CD14-positive monocyte (primary cell): ENCODE measurements around the gene STK32B. TPM values are rescaled to one million over a fixed set of nuclear protein-coding genes. Genes with fewer than 3 reads are reported as not detected.
A peak's percentile ranks its signal among the peaks of the same experiment; 100 is the strongest.

Experiments used
- DNase-seq, 3 donors: peaks; one replicate each; pipeline ENCODE4 v3.0.0-alpha.2; 2011 to 2022
- H2AFZ ChIP-seq: 2 replicates; pipeline ENCODE4 v1.6.0; 2012; ENCODE audit warnings: mild to moderate bottlenecking, low read depth, low read length, inconsistent platforms; ENCODE audit not compliant: insufficient read depth, poor library complexity, severe bottlenecking
- H3K27ac ChIP-seq, 2 donors: 1 replicate in 1 of 2; 2 replicates in 1 of 2; pipeline ENCODE4 v1.5.1; 2012 to 2013; ENCODE audit warnings: low read length in 2 of 2, control low read depth in 1 of 2, inconsistent platforms in 1 of 2, low read depth in 1 of 2, mild to moderate bottlenecking in 1 of 2
- H3K27me3 ChIP-seq, 2 donors: one replicate each; pipeline versions ENCODE4 v1.6.0 to v1.6.1; 2011 to 2013; ENCODE audit warnings: low read length in 2 of 2; ENCODE audit not compliant: control insufficient read depth in 2 of 2, insufficient read depth in 2 of 2
- H3K36me3 ChIP-seq, 2 donors: replicated peaks in 1 of 2; 1 replicate in 1 of 2; 2 replicates in 1 of 2; pipeline versions ENCODE4 v1.5.1 to v1.6.1; 2012 to 2013; ENCODE audit warnings: low read length in 2 of 2, control low read depth in 1 of 2, inconsistent platforms in 1 of 2, mild to moderate bottlenecking in 1 of 2; ENCODE audit not compliant: insufficient read depth in 2 of 2, control insufficient read depth in 1 of 2
- H3K4me1 ChIP-seq, 2 donors: 1 replicate in 1 of 2; 2 replicates in 1 of 2; pipeline versions ENCODE4 v1.5.1 to v1.6.1; 2012 to 2013; ENCODE audit warnings: low read length in 2 of 2, control low read depth in 1 of 2, inconsistent platforms in 1 of 2, mild to moderate bottlenecking in 1 of 2, moderate library complexity in 1 of 2; ENCODE audit not compliant: insufficient read depth in 2 of 2, control insufficient read depth in 1 of 2
- H3K4me2 ChIP-seq: replicated peaks from 2 replicates; pipeline ENCODE3; 2012; ENCODE audit warnings: low read length, moderate library complexity, mild to moderate bottlenecking; ENCODE audit not compliant: poor library complexity, severe bottlenecking; ENCODE audit errors: extremely low read depth
- H3K4me3 ChIP-seq, 3 experiments: fragments of 200-600 bp in 1 of 3; sonication (generic) in 1 of 3; replicated peaks in 1 of 3; 1 replicate in 2 of 3; 2 replicates in 1 of 3; pipeline ENCODE4 v1.5.1; 2011 to 2013; ENCODE audit warnings: low read length in 3 of 3, mild to moderate bottlenecking in 3 of 3, control low read depth in 2 of 3, low read depth in 2 of 3, inconsistent platforms in 1 of 3, moderate library complexity in 1 of 3
- H3K79me2 ChIP-seq: 2 replicates; pipeline ENCODE4 v1.6.0; 2012; ENCODE audit warnings: mild to moderate bottlenecking, control low read depth, inconsistent platforms, low read length, moderate library complexity; ENCODE audit not compliant: insufficient read depth
- H3K9ac ChIP-seq: 2 replicates; pipeline ENCODE4 v1.6.0; 2017; ENCODE audit warnings: low read length, mild to moderate bottlenecking; ENCODE audit not compliant: insufficient read depth, poor library complexity, severe bottlenecking
- H3K9me3 ChIP-seq, 2 donors: replicated peaks in 1 of 2; 1 replicate in 1 of 2; 2 replicates in 1 of 2; pipeline versions ENCODE4 v1.5.1 to v1.6.1; 2012 to 2013; ENCODE audit warnings: low read length in 2 of 2, control low read depth in 1 of 2; ENCODE audit not compliant: control insufficient read depth in 1 of 2, insufficient read depth in 1 of 2
- H4K20me1 ChIP-seq: 2 replicates; pipeline ENCODE4 v1.6.0; 2012; ENCODE audit warnings: mild to moderate bottlenecking, low read length, control low read depth, moderate library complexity; ENCODE audit not compliant: insufficient read depth
- H3K27ac Mint-ChIP-seq, 7 donors: one replicate each; pipeline ENCODE4 v1.8.0; 2020; ENCODE audit warnings: mild to moderate bottlenecking in 7 of 7, mixed read lengths in 7 of 7, moderate library complexity in 6 of 7, inconsistent platforms in 2 of 7
- H3K27me3 Mint-ChIP-seq, 3 donors: one replicate each; pipeline ENCODE4 v1.8.0; 2021 to 2022; ENCODE audit warnings: low read depth in 3 of 3, mild to moderate bottlenecking in 3 of 3, mixed read lengths in 3 of 3, moderate library complexity in 3 of 3, inconsistent platforms in 1 of 3
- H3K36me3 Mint-ChIP-seq, 2 donors: one replicate each; pipeline ENCODE4 v1.8.0; 2020; ENCODE audit warnings: mixed read lengths in 2 of 2, inconsistent platforms in 1 of 2, mild to moderate bottlenecking in 1 of 2
- H3K4me1 Mint-ChIP-seq: one replicate; pipeline ENCODE4 v1.8.0; 2020; ENCODE audit warnings: mild to moderate bottlenecking, mixed read lengths
- H3K4me3 Mint-ChIP-seq, 2 donors: one replicate each; pipeline ENCODE4 v1.8.0; 2020; ENCODE audit warnings: mild to moderate bottlenecking in 2 of 2, mixed read lengths in 2 of 2, moderate library complexity in 1 of 2
- H3K9me3 Mint-ChIP-seq, 7 donors: one replicate each; pipeline ENCODE4 v1.8.0; 2020 to 2022; ENCODE audit warnings: mixed read lengths in 7 of 7, mild to moderate bottlenecking in 6 of 7, moderate library complexity in 6 of 7, inconsistent platforms in 2 of 7
- WGBS: methylation state at CpG from one replicate; pipeline ENCODE4 v1.1.5; 2013; ENCODE audit warnings: missing lambda C conversion rate; ENCODE audit not compliant: insufficient coverage; 5-methylcytosine and 5-hydroxymethylcytosine counted together
- intact Hi-C, 2 donors: fragments of 100-400 bp; cut with micrococcal nuclease; formaldehyde crosslinking; loops; one replicate each; pipeline versions ENCODE4 v1.15.0 to v1.15.1; 2023
- polyA plus RNA-seq, 3 donors: library from polyadenylated mRNA; depleted of rRNA in 1 of 3; unstranded in 2 of 3; stranded (reverse) in 1 of 3; fragments of 300-500 nt in 2 of 3; fragments of >200 nt in 1 of 3; fragmentation: Illumina TruSeq in 2 of 3; gene quantifications; 1 replicate in 2 of 3; 2 replicates in 1 of 3; pipeline ENCODE4 v1.2.3, GENCODE V29; 2012 to 2021
- TF ChIP-seq, protein P1 (sequence below): fragments of 200-600 bp; IDR thresholded peaks from one replicate; pipeline ENCODE4 v1.8.0; 2022; ENCODE audit warnings: antibody characterized with exemption, mild to moderate bottlenecking

STK32B gene
- polyA plus RNA-seq, 3 donors: 0.61 to 1.7 (median 0.75) TPM

DNA sequence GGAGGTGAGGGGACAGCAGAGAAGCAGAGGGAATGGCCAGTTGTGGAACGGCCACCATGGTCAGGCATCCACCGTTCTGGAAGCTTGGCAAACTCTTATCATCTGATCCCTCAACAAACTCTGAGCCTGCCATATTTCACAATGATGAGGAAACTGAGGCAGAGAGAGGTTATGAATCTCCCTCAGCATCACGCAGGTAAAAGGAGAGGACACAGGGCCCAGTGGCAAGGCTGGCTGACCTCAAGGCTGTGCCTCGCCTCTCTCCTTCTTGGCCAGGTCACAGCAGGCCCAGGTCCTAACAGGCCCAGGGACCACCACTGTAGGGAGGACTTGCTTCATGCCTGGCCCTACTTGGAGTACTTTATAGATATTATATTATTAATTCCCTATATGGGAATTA lies 414.2 kb downstream of the STK32B start:
- no peaks in the 10 kb centered on the region for H3K4me1 ChIP-seq
- no peak for DNase-seq
- H3K9me3 Mint-ChIP-seq: no peaks in the 10 kb centered on the region
- no peak overlapping the region for H2AFZ ChIP-seq
- no peaks in the 10 kb centered on the region for H3K27me3 Mint-ChIP-seq
- no peaks in the 10 kb centered on the region for H3K9me3 ChIP-seq
- H3K27me3 ChIP-seq: no peaks in the 10 kb centered on the region
- peaks cover 2 to 9% of the 10 kb centered on the region in 2 donors for H3K36me3 Mint-ChIP-seq
- no peaks in the 10 kb centered on the region for H4K20me1 ChIP-seq
- H3K27ac ChIP-seq: no peak overlapping the region
- no peaks in the 10 kb centered on the region for H3K79me2 ChIP-seq
- no peak overlapping the region for H3K4me2 ChIP-seq
- H3K36me3 ChIP-seq: no peaks in the 10 kb centered on the region
- peak overlapping the region in 1 of 7 donors; percentile 35 for H3K27ac Mint-ChIP-seq
- H3K4me1 Mint-ChIP-seq: no peaks in the 10 kb centered on the region
- no peak overlapping the region for H3K4me3 Mint-ChIP-seq
- WGBS: 80% methylated on average over 1 of the region's 4 CpGs
- intact Hi-C loops: no loop called here
- TF ChIP-seq, protein P1, sequence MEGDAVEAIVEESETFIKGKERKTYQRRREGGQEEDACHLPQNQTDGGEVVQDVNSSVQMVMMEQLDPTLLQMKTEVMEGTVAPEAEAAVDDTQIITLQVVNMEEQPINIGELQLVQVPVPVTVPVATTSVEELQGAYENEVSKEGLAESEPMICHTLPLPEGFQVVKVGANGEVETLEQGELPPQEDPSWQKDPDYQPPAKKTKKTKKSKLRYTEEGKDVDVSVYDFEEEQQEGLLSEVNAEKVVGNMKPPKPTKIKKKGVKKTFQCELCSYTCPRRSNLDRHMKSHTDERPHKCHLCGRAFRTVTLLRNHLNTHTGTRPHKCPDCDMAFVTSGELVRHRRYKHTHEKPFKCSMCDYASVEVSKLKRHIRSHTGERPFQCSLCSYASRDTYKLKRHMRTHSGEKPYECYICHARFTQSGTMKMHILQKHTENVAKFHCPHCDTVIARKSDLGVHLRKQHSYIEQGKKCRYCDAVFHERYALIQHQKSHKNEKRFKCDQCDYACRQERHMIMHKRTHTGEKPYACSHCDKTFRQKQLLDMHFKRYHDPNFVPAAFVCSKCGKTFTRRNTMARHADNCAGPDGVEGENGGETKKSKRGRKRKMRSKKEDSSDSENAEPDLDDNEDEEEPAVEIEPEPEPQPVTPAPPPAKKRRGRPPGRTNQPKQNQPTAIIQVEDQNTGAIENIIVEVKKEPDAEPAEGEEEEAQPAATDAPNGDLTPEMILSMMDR: no peak
- H3K4me3 ChIP-seq: no peak overlapping the region
- no peak overlapping the region for H3K9ac ChIP-seq

DNA sequence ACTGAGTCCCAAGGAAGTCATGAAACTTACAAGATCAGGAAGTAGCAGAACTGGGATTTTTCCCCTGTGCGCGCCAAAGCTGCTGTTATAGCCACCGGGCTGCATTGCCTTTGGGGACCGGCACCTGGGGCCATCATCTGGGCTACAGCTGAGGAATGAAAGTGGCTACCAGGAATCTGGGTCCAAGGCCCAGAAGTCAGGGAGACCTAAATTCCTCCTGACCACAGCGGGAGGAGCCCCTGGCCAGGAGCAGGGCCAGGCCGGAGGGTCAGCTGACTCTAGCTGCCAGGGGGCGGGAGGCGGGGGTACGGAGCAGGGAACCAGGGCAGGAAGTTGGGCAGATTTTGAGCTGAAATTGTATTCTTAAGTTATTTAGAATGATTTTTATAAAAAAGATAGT lies 414.7 kb downstream of the STK32B start:
- Mint-ChIP-seq H3K9me3 (no peaks in the 10 kb centered on the region), H3K4me1 (no peaks in the 10 kb centered on the region), H3K36me3 (peaks cover 2 to 9% of the 10 kb centered on the region in 2 donors), H3K27ac (no peak overlapping the region), H3K4me3 (no peak overlapping the region), H3K27me3 (no peaks in the 10 kb centered on the region)
- no peaks in the 10 kb centered on the region for H3K79me2 ChIP-seq
- no peak overlapping the region for H3K27ac ChIP-seq
- no peaks in the 10 kb centered on the region for H3K36me3 ChIP-seq
- no peak overlapping the region for H2AFZ ChIP-seq
- no peak for DNase-seq
- no peaks in the 10 kb centered on the region for H3K4me1 ChIP-seq
- WGBS: 96% methylated on average over 4 of the region's 9 CpGs
- intact Hi-C loops: no loop called here
- H3K9me3 ChIP-seq: no peaks in the 10 kb centered on the region
- TF ChIP-seq, protein P1: no peak
- H3K4me2 ChIP-seq: no peak overlapping the region
- H3K9ac ChIP-seq: no peak overlapping the region
- no peak overlapping the region for H3K4me3 ChIP-seq
- H3K27me3 ChIP-seq: no peaks in the 10 kb centered on the region
- no peaks in the 10 kb centered on the region for H4K20me1 ChIP-seq
